HepG2 (cell line): ENCODE results near the gene RBL1. TPM values are rescaled to one million over a fixed set of nuclear protein-coding genes. Genes with fewer than 3 reads are reported as not detected.

ENCODE experiments used
- ARNT ChIP-seq: fragments of 450-650 bp; IDR thresholded peaks from 2 replicates; pipeline ENCODE4 v1.6.1; 2017
- ARNTL ChIP-seq: sonication (generic); formaldehyde crosslinking; IDR thresholded peaks from 2 replicates; pipeline ENCODE4 v1.4.0; 2020; ENCODE audit warnings: mild to moderate bottlenecking, missing genetic modification reagents
- FOXK1 ChIP-seq: sonication (generic); formaldehyde crosslinking; IDR thresholded peaks from 2 replicates; pipeline ENCODE4 v1.4.0; 2020; ENCODE audit warnings: low read depth, missing genetic modification reagents, borderline replicate concordance
- HNRNPH1 ChIP-seq: fragments of 200-400 bp; formaldehyde crosslinking; optimal IDR thresholded peaks from 2 replicates; pipeline ENCODE3; 2017; ENCODE audit warnings: mild to moderate bottlenecking, low read depth, low read length
- JDP2 ChIP-seq: sonication (generic); formaldehyde crosslinking; IDR thresholded peaks from 2 replicates; pipeline ENCODE4 v1.8.1; 2022; ENCODE audit warnings: missing genetic modification reagents, borderline replicate concordance
- PHF20 ChIP-seq: sonication (generic); formaldehyde crosslinking; IDR thresholded peaks from 2 replicates; pipeline ENCODE4 v1.5.0; 2020; ENCODE audit warnings: mild to moderate bottlenecking, missing genetic modification reagents
- SCMH1 ChIP-seq: sonication (generic); formaldehyde crosslinking; IDR thresholded peaks from 2 replicates; pipeline ENCODE4 v1.9.0; 2021; ENCODE audit warnings: missing genetic modification reagents, mild to moderate bottlenecking, borderline replicate concordance
- SIX1 ChIP-seq: sonication (generic); formaldehyde crosslinking; IDR thresholded peaks from 2 replicates; pipeline ENCODE4 v1.4.0; 2020; ENCODE audit warnings: missing genetic modification reagents, borderline replicate concordance
- SMC3 ChIP-seq: IDR thresholded peaks from 2 replicates; pipeline ENCODE4 v1.6.1; 2011; ENCODE audit warnings: low read length, improper control_type of control experiment
- ZBTB20 ChIP-seq: sonication (generic); formaldehyde crosslinking; IDR thresholded peaks from 2 replicates; pipeline ENCODE4 v1.8.1; 2023; ENCODE audit warnings: missing genetic modification reagents, low read depth, mild to moderate bottlenecking, borderline replicate concordance
- ZBTB7B ChIP-seq: sonication (generic); formaldehyde crosslinking; IDR thresholded peaks from 2 replicates; pipeline ENCODE4 v1.4.0; 2020; ENCODE audit warnings: missing genetic modification reagents
- ZIK1 ChIP-seq: sonication (generic); formaldehyde crosslinking; IDR thresholded peaks from 2 replicates; pipeline ENCODE4 v1.5.0; 2020; ENCODE audit warnings: mild to moderate bottlenecking, low read depth, missing genetic modification reagents, borderline replicate concordance
- ZNF335 ChIP-seq: sonication (generic); formaldehyde crosslinking; IDR thresholded peaks from 2 replicates; pipeline ENCODE4 v1.4.0; 2020; ENCODE audit warnings: missing genetic modification reagents
- ZNF556 ChIP-seq: sonication (generic); formaldehyde crosslinking; IDR thresholded peaks from 2 replicates; pipeline ENCODE4 v1.4.0; 2020; ENCODE audit warnings: mild to moderate bottlenecking, missing genetic modification reagents, borderline replicate concordance
- polyA plus RNA-seq, 8 experiments: library from polyadenylated mRNA; depleted of rRNA in 3 of 8; stranded (reverse) in 7 of 8; unstranded in 1 of 8; fragments of >200 nt; fragmentation: Illumina TruSeq in 4 of 8; extraction: Trizol in 4 of 8; gene quantifications; 2 replicates each; pipeline versions ENCODE4 v1.2.1 to v1.2.3, GENCODE V29; 2011 to 2016; ENCODE audit warnings: low read depth in 4 of 8, missing spikeins in 1 of 8, mixed read lengths in 1 of 8; ENCODE audit not compliant: insufficient read depth in 1 of 8
- total RNA-seq, 5 experiments: library from RNA; depleted of rRNA; stranded (reverse); fragments of >200 nt; fragmentation: Illumina TruSeq; extraction: Trizol; gene quantifications; 2 replicates each; pipeline ENCODE4 v1.2.3, GENCODE V29; 2016; ENCODE audit warnings: low read depth in 1 of 5
- TF ChIP-seq, protein P1 (sequence below): sonication (generic); formaldehyde crosslinking; IDR thresholded peaks from 2 replicates; pipeline ENCODE4 v1.4.0; 2020; ENCODE audit warnings: missing genetic modification reagents
- TF ChIP-seq, protein P2 (sequence below): sonication (generic); formaldehyde crosslinking; IDR thresholded peaks from 2 replicates; pipeline ENCODE4 v1.4.0; 2020; ENCODE audit warnings: missing genetic modification reagents
- TF ChIP-seq, protein P3 (sequence below): sonication (generic); formaldehyde crosslinking; IDR thresholded peaks from 2 replicates; pipeline ENCODE4 v1.4.0; 2020; ENCODE audit warnings: missing genetic modification reagents, borderline replicate concordance

The RBL1 gene
- total and polyA plus RNA-seq, 2 of the 13 experiments (the other 11 are each of a cell fraction or from before 2014, with no cell fraction given) = 6.0 to 27.5 TPM

- TF ChIP-seq, protein P1, sequence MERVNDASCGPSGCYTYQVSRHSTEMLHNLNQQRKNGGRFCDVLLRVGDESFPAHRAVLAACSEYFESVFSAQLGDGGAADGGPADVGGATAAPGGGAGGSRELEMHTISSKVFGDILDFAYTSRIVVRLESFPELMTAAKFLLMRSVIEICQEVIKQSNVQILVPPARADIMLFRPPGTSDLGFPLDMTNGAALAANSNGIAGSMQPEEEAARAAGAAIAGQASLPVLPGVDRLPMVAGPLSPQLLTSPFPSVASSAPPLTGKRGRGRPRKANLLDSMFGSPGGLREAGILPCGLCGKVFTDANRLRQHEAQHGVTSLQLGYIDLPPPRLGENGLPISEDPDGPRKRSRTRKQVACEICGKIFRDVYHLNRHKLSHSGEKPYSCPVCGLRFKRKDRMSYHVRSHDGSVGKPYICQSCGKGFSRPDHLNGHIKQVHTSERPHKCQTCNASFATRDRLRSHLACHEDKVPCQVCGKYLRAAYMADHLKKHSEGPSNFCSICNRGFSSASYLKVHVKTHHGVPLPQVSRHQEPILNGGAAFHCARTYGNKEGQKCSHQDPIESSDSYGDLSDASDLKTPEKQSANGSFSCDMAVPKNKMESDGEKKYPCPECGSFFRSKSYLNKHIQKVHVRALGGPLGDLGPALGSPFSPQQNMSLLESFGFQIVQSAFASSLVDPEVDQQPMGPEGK = peak; percentile 78
- 0 out of 2 replicates have a peak, but pooled peaks have one; percentile 83 for TF ChIP-seq ZIK1 (CRISPR knock-in tag)
- TF ChIP-seq, protein P2, sequence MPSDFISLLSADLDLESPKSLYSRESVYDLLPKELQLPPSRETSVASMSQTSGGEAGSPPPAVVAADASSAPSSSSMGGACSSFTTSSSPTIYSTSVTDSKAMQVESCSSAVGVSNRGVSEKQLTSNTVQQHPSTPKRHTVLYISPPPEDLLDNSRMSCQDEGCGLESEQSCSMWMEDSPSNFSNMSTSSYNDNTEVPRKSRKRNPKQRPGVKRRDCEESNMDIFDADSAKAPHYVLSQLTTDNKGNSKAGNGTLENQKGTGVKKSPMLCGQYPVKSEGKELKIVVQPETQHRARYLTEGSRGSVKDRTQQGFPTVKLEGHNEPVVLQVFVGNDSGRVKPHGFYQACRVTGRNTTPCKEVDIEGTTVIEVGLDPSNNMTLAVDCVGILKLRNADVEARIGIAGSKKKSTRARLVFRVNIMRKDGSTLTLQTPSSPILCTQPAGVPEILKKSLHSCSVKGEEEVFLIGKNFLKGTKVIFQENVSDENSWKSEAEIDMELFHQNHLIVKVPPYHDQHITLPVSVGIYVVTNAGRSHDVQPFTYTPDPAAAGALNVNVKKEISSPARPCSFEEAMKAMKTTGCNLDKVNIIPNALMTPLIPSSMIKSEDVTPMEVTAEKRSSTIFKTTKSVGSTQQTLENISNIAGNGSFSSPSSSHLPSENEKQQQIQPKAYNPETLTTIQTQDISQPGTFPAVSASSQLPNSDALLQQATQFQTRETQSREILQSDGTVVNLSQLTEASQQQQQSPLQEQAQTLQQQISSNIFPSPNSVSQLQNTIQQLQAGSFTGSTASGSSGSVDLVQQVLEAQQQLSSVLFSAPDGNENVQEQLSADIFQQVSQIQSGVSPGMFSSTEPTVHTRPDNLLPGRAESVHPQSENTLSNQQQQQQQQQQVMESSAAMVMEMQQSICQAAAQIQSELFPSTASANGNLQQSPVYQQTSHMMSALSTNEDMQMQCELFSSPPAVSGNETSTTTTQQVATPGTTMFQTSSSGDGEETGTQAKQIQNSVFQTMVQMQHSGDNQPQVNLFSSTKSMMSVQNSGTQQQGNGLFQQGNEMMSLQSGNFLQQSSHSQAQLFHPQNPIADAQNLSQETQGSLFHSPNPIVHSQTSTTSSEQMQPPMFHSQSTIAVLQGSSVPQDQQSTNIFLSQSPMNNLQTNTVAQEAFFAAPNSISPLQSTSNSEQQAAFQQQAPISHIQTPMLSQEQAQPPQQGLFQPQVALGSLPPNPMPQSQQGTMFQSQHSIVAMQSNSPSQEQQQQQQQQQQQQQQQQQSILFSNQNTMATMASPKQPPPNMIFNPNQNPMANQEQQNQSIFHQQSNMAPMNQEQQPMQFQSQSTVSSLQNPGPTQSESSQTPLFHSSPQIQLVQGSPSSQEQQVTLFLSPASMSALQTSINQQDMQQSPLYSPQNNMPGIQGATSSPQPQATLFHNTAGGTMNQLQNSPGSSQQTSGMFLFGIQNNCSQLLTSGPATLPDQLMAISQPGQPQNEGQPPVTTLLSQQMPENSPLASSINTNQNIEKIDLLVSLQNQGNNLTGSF (CRISPR knock-in tag) = no peak; the same call in 1 of the 2 replicates
- TF ChIP-seq ARNT = no peak
- no peak for TF ChIP-seq SCMH1 (CRISPR knock-in tag)
- peak; percentile 94 for TF ChIP-seq ZNF556 (CRISPR knock-in tag)
- no peak for TF ChIP-seq SMC3
- no peak for TF ChIP-seq ZBTB7B (CRISPR knock-in tag)
- TF ChIP-seq FOXK1 = peak; percentile 18; the same call in 1 of the 2 replicates
- TF ChIP-seq, protein P3, sequence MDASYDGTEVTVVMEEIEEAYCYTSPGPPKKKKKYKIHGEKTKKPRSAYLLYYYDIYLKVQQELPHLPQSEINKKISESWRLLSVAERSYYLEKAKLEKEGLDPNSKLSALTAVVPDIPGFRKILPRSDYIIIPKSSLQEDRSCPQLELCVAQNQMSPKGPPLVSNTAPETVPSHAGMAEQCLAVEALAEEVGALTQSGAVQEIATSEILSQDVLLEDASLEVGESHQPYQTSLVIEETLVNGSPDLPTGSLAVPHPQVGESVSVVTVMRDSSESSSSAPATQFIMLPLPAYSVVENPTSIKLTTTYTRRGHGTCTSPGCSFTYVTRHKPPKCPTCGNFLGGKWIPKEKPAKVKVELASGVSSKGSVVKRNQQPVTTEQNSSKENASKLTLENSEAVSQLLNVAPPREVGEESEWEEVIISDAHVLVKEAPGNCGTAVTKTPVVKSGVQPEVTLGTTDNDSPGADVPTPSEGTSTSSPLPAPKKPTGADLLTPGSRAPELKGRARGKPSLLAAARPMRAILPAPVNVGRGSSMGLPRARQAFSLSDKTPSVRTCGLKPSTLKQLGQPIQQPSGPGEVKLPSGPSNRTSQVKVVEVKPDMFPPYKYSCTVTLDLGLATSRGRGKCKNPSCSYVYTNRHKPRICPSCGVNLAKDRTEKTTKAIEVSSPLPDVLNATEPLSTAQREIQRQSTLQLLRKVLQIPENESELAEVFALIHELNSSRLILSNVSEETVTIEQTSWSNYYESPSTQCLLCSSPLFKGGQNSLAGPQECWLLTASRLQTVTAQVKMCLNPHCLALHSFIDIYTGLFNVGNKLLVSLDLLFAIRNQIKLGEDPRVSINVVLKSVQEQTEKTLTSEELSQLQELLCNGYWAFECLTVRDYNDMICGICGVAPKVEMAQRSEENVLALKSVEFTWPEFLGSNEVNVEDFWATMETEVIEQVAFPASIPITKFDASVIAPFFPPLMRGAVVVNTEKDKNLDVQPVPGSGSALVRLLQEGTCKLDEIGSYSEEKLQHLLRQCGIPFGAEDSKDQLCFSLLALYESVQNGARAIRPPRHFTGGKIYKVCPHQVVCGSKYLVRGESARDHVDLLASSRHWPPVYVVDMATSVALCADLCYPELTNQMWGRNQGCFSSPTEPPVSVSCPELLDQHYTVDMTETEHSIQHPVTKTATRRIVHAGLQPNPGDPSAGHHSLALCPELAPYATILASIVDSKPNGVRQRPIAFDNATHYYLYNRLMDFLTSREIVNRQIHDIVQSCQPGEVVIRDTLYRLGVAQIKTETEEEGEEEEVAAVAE (CRISPR knock-in tag) = peak; percentile 84
- TF ChIP-seq SIX1 (CRISPR knock-in tag) = no peak
- TF ChIP-seq ZNF335 = peak; percentile 92
- TF ChIP-seq PHF20 (CRISPR knock-in tag) = peak; percentile 60; the same call in 1 of the 2 replicates
- peak; percentile 70; the same call in 1 of the 2 replicates for TF ChIP-seq ZBTB20 (CRISPR knock-in tag)
- TF ChIP-seq HNRNPH1 = no peak
- no peak for TF ChIP-seq JDP2 (CRISPR knock-in tag)
- peak; percentile 65 for TF ChIP-seq ARNTL (CRISPR knock-in tag)
Measured at GRCh38 chr20:36951198-36951978, 144.4 kb downstream of the RBL1 start, which contains the start of gene SAMHD1 (continued).
